Inflammatory macrophage treated with lipopolysaccharide for 4 hours (primary cell): Measurements from ENCODE around the gene C2CD2.
"Not testable (repeated sequence)": the region's sequence is repeated elsewhere in the genome, so short reads cannot be mapped to it uniquely, and the experiment has no call there.

ENCODE experiments used
- DNase-seq: peaks from one replicate; pipeline ENCODE4 v3.0.0-alpha.2; 2020

Gene C2CD2

GRCh38 chr21:41973861-41974751, 20.3 kb upstream of the C2CD2 start:
- peak; percentile 26 for DNase-seq

- no peak for DNase-seq
Observed at GRCh38 chr21:41973427-41973831, 19.6 kb upstream of the C2CD2 start.

- DNase-seq, result no peak
Observed at GRCh38 chr21:41972511-41973205, 18.8 kb upstream of the C2CD2 start.

GRCh38 chr21:41971891-41972290, 18.1 kb upstream of the C2CD2 start:
- DNase-seq, result no peak

GRCh38 chr21:41970751-41971653, 17.2 kb upstream of the C2CD2 start:
- no peak for DNase-seq

GRCh38 chr21:41970106-41970391, 16.2 kb upstream of the C2CD2 start:
- DNase-seq, result no peak

- DNase-seq, result no peak
Observed at GRCh38 chr21:41967708-41968107, 13.9 kb upstream of the C2CD2 start.

GRCh38 chr21:41966872-41967621, 13.2 kb upstream of the C2CD2 start:
- DNase-seq, result no peak

GRCh38 chr21:41966041-41966833, 12.4 kb upstream of the C2CD2 start:
- DNase-seq, result no peak

GRCh38 chr21:41965461-41966013, 11.7 kb upstream of the C2CD2 start:
- no peak for DNase-seq

- no peak for DNase-seq
Observed at GRCh38 chr21:41965045-41965444, 11.2 kb upstream of the C2CD2 start.

- DNase-seq, result no peak
Observed at GRCh38 chr21:41964171-41964570, 10.4 kb upstream of the C2CD2 start.

GRCh38 chr21:41962425-41962966, 8.7 kb upstream of the C2CD2 start:
- DNase-seq, result no peak

GRCh38 chr21:41961753-41962152, 7.9 kb upstream of the C2CD2 start:
- no peak for DNase-seq

- no peak for DNase-seq
Observed at GRCh38 chr21:41961282-41961701, 7.5 kb upstream of the C2CD2 start.

- no peak for DNase-seq
Observed at GRCh38 chr21:41960386-41960785, 6.6 kb upstream of the C2CD2 start.

- not testable (repeated sequence) for DNase-seq
Observed at GRCh38 chr21:41959697-41960096, 5.9 kb upstream of the C2CD2 start.

- DNase-seq, result no peak
Observed at GRCh38 chr21:41958886-41959563, 5.2 kb upstream of the C2CD2 start.

- no peak for DNase-seq
Observed at GRCh38 chr21:41957991-41958766, 4.4 kb upstream of the C2CD2 start.
